ENCODE results near the gene SIRPB1.

SIRPB1 gene

DNA sequence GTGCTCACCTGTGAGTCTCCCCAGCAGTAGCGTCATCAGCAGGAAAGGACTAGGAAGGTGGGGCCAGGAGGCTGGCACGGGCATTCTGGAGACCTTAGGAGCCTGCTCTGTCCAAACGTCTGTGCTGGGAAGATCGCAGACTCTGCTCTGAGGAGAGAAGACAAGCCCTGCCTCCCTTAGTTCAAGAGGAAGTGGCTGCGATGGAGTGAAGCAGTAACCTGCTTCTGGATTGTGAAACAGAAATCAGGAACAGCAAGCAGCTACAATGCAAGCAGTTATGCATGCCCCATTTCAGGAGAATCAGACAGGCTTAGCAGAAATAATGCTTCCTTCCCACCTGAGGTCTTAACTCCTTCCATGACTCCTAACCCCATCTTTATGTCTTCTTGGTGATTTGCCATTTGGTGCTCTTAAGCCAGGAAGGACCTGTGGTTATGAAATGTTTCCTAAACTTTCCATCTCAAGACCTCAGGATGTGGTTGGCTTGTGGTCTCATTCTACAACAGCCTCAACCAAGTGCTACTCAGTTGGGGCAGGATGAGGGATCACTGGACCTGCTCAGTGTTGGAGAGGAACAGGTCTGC, at the start of gene SIRPB1:
TSS of gene SIRPB1 (minus strand) at position 149 of the 584 bp plus-strand sequence. CDS start at position 84, 65 bp downstream.
- Histone ChIP-seq H3K4me3 (ENCODE audit: low read length) (no peak within 1 kb of the TSS), H3K9me3 (replicated peaks; ENCODE audit: insufficient read depth, low read length) (no peaks in the 10 kb centered on the region), H3K27ac (ENCODE audit: low read length) (no peak within 1 kb of the TSS), H3K4me2 (ENCODE audit: low read depth, low read length) (no peak within 1 kb of the TSS), H3K36me3 (replicated peaks; ENCODE audit: insufficient read depth, low read length) (no peaks in the 10 kb centered on the region), H3F3A (ENCODE audit: insufficient read depth, low read length) (peaks cover 4% of the 10 kb centered on the region; the same call in 1 of the 2 replicates), H3K9ac (ENCODE audit: low read length) (no peak within 1 kb of the TSS), H3K4me1 (ENCODE audit: low read length) (peaks cover 20% of the 10 kb centered on the region), H4K20me1 (ENCODE audit: insufficient read depth, low read length) (no peaks in the 10 kb centered on the region), H3K9me2 (replicated peaks; ENCODE audit: insufficient read depth, low read length) (no peaks in the 10 kb centered on the region), H3K27me3 (replicated peaks; ENCODE audit: insufficient read depth, low read length) (no peaks in the 10 kb centered on the region), H2AFZ (ENCODE audit: low read length) (no peak within 1 kb of the TSS), H3K79me2 (ENCODE audit: low read length) (no peaks in the 10 kb centered on the region)
- TF ChIP-seq EZH2phosphoT487 (IDR thresholded peaks at IDR 0.05; ENCODE audit: low read length), result no peak
- no peak for TF ChIP-seq EZH2 (optimal IDR thresholded peaks at IDR 0.05; ENCODE audit: low read depth, low read length)
- TF ChIP-seq, protein P1, sequence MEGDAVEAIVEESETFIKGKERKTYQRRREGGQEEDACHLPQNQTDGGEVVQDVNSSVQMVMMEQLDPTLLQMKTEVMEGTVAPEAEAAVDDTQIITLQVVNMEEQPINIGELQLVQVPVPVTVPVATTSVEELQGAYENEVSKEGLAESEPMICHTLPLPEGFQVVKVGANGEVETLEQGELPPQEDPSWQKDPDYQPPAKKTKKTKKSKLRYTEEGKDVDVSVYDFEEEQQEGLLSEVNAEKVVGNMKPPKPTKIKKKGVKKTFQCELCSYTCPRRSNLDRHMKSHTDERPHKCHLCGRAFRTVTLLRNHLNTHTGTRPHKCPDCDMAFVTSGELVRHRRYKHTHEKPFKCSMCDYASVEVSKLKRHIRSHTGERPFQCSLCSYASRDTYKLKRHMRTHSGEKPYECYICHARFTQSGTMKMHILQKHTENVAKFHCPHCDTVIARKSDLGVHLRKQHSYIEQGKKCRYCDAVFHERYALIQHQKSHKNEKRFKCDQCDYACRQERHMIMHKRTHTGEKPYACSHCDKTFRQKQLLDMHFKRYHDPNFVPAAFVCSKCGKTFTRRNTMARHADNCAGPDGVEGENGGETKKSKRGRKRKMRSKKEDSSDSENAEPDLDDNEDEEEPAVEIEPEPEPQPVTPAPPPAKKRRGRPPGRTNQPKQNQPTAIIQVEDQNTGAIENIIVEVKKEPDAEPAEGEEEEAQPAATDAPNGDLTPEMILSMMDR (IDR thresholded peaks at IDR 0.05; ENCODE audit: low read length), result no peak
- no peak for DNase-seq

DNA sequence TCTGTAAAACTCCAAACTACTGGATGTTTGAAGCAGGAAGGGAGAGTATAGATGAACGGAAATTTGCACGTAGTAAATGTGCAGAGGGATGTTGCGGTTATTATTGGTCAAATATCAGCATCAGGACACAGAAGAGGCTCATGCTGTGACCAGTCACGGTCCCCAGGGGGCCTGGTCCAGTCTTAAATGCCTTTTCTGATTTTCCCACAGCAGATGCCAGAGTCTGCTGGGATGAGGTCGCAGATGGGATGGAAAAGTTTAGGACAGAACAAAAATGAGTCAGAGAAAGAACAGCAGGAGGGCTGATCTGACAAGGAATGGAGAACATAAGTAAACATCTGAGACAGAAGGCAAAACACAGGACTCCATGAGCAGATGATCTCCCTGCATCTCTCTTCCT, 49.5 kb upstream of the SIRPB1 start:
- H3K4me1 ChIP-seq (ENCODE audit: low read length), result no peaks in the 10 kb centered on the region
- no peak overlapping the region for H3K27ac ChIP-seq (ENCODE audit: low read length)
- DNase-seq, result no peak
- no peak overlapping the region for H3K9ac ChIP-seq (ENCODE audit: low read length)
- no peak overlapping the region for H3K4me2 ChIP-seq (ENCODE audit: low read depth, low read length)
- no peak overlapping the region for H2AFZ ChIP-seq (ENCODE audit: low read length)
- no peak overlapping the region for H3K4me3 ChIP-seq (ENCODE audit: low read length)
- H3K79me2 ChIP-seq (ENCODE audit: low read length), result no peaks in the 10 kb centered on the region
- no peaks in the 10 kb centered on the region for H3K27me3 ChIP-seq (replicated peaks; ENCODE audit: insufficient read depth, low read length)
- H3K9me3 ChIP-seq (replicated peaks; ENCODE audit: insufficient read depth, low read length), result no peaks in the 10 kb centered on the region
- H3K36me3 ChIP-seq (replicated peaks; ENCODE audit: insufficient read depth, low read length), result no peaks in the 10 kb centered on the region
- no peaks in the 10 kb centered on the region for H4K20me1 ChIP-seq (ENCODE audit: insufficient read depth, low read length)
- no peaks in the 10 kb centered on the region for H3K9me2 ChIP-seq (replicated peaks; ENCODE audit: insufficient read depth, low read length)
- TF ChIP-seq, protein P1 (IDR thresholded peaks at IDR 0.05; ENCODE audit: low read length), result no peak
- TF ChIP-seq EZH2 (optimal IDR thresholded peaks at IDR 0.05; ENCODE audit: low read depth, low read length), result no peak
- TF ChIP-seq EZH2phosphoT487 (IDR thresholded peaks at IDR 0.05; ENCODE audit: low read length), result no peak
- H3F3A ChIP-seq (ENCODE audit: insufficient read depth, low read length), result no peaks in the 10 kb centered on the region

DNA sequence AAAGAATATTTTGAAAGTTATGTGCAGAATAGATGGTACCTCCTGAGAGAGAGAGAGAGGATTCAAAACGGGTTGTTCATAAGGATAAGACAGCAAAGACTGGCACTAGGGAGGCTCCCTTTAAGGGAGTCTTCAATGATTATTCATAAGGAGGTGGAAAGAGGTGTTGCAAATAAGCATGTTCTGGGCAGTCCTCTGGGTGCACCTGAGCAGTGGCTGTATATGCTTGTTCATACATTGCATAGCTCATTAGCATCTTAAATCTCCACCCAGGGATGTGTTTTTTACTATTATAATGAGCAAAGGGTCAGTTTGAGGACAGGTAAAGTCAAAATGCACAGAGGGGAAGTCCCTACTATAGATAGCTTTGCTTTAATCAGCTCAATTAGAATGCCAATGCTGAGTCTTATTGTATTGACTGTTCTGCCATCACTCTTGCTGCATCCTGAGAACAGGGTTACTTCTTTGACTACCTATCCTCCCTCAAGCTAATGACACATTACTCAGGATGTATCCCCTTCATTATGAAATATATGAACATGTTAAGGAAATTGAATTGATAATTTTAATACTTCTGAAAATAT, 47.8 kb upstream of the SIRPB1 start:
- no peak for DNase-seq
- Histone ChIP-seq H3K9ac (ENCODE audit: low read length) (no peak overlapping the region), H3K9me3 (replicated peaks; ENCODE audit: insufficient read depth, low read length) (no peaks in the 10 kb centered on the region), H2AFZ (ENCODE audit: low read length) (no peak overlapping the region), H3K4me3 (ENCODE audit: low read length) (no peak overlapping the region), H3K36me3 (replicated peaks; ENCODE audit: insufficient read depth, low read length) (no peaks in the 10 kb centered on the region), H3K27ac (ENCODE audit: low read length) (no peak overlapping the region), H3K4me1 (ENCODE audit: low read length) (no peaks in the 10 kb centered on the region), H3K4me2 (ENCODE audit: low read depth, low read length) (no peak overlapping the region), H3K27me3 (replicated peaks; ENCODE audit: insufficient read depth, low read length) (no peaks in the 10 kb centered on the region), H4K20me1 (ENCODE audit: insufficient read depth, low read length) (no peaks in the 10 kb centered on the region), H3K9me2 (replicated peaks; ENCODE audit: insufficient read depth, low read length) (no peaks in the 10 kb centered on the region), H3F3A (ENCODE audit: insufficient read depth, low read length) (no peaks in the 10 kb centered on the region), H3K79me2 (ENCODE audit: low read length) (no peaks in the 10 kb centered on the region)
- TF ChIP-seq, protein P1 (IDR thresholded peaks at IDR 0.05; ENCODE audit: low read length), result no peak
- TF ChIP-seq EZH2 (optimal IDR thresholded peaks at IDR 0.05; ENCODE audit: low read depth, low read length) (no peak), EZH2phosphoT487 (IDR thresholded peaks at IDR 0.05; ENCODE audit: low read length) (no peak)

Data from MM.1S (cell line).